PC-9 (cell line): ENCODE measurements around the gene OTULIN. TPM values are rescaled to one million over a fixed set of nuclear protein-coding genes. Genes with fewer than 3 reads are reported as not detected.

Experiments used
- BruUV-seq: library from RNA; stranded (reverse); fragments of 400-500 nt; replicated peaks from 2 replicates; lab custom pipeline; 2021; lab: Mats Ljungman, UMichigan
- CTCF ChIA-PET: fragments of 300-600 bp; sonication (Branson Sonifier 250); formaldehyde crosslinking; loops from one replicate; lab custom pipeline; 2022; ENCODE audit warnings: antibody characterized with exemption; lab: Charles Lee
- POLR2A ChIA-PET: fragments of 300-600 bp; sonication (Branson Sonifier 250); formaldehyde crosslinking; loops from one replicate; lab custom pipeline; 2022; ENCODE audit warnings: antibody characterized with exemption; ENCODE audit not compliant: unreplicated experiment; lab: Charles Lee
- DNase-seq, 2 experiments: peaks; one replicate each; pipeline versions ENCODE4 v3.0.0 to v3.0.0-alpha.2; 2015 to 2022; ENCODE audit warnings: mixed read lengths in 1 of 2
- H2AFZ ChIP-seq: fragments of 200-600 bp; sonication (generic); 2 replicates; pipeline ENCODE4 v1.8.1; 2017; ENCODE audit warnings: antibody characterized with exemption
- H3F3A ChIP-seq: fragments of 200-600 bp; sonication (generic); 2 replicates; pipeline ENCODE4 v1.8.1; 2017; ENCODE audit warnings: antibody characterized with exemption, mild to moderate bottlenecking, low read depth; ENCODE audit not compliant: insufficient read depth
- H3K27ac ChIP-seq: fragments of 200-600 bp; sonication (generic); 2 replicates; pipeline ENCODE4 v1.6.1; 2016; ENCODE audit warnings: mixed run types
- H3K27me3 ChIP-seq: fragments of 200-600 bp; sonication (generic); 2 replicates; pipeline ENCODE4 v1.6.1; 2016; ENCODE audit warnings: low read depth, mixed run types; ENCODE audit not compliant: insufficient read depth
- H3K36me3 ChIP-seq: fragments of 200-600 bp; sonication (generic); 2 replicates; pipeline ENCODE4 v1.6.1; 2016; ENCODE audit warnings: low read depth, mixed run types
- H3K4me1 ChIP-seq: fragments of 200-600 bp; sonication (generic); replicated peaks from 2 replicates; pipeline ENCODE4 v1.6.1; 2016; ENCODE audit warnings: mixed run types; ENCODE audit not compliant: insufficient read depth
- H3K4me2 ChIP-seq: fragments of 200-600 bp; sonication (generic); 2 replicates; pipeline ENCODE4 v1.6.1; 2017; ENCODE audit warnings: mixed run types
- H3K4me3 ChIP-seq: fragments of 200-600 bp; sonication (generic); 2 replicates; pipeline ENCODE4 v1.6.1; 2016; ENCODE audit warnings: mixed run types
- H3K79me2 ChIP-seq: fragments of 200-600 bp; sonication (generic); 2 replicates; pipeline ENCODE4 v1.6.1; 2017; ENCODE audit warnings: low read depth, mixed run types
- H3K9me2 ChIP-seq: fragments of 200-600 bp; sonication (generic); 2 replicates; pipeline ENCODE4 v1.8.1; 2017; ENCODE audit warnings: mild to moderate bottlenecking; ENCODE audit not compliant: insufficient read depth
- H3K9me3 ChIP-seq: fragments of 200-600 bp; sonication (generic); 2 replicates; pipeline ENCODE4 v1.8.1; 2016; ENCODE audit warnings: low read depth; ENCODE audit not compliant: insufficient read depth
- H4K20me1 ChIP-seq: fragments of 200-600 bp; sonication (generic); 2 replicates; pipeline ENCODE4 v1.8.1; 2017; ENCODE audit not compliant: insufficient read depth
- CTCF ChIP-seq: fragments of 200-600 bp; sonication (generic); conservative IDR thresholded peaks from 2 replicates; pipeline ENCODE4 v1.6.1; 2017; ENCODE audit warnings: mixed run types, antibody characterized with exemption, mild to moderate bottlenecking, moderate library complexity
- EZH2 ChIP-seq: fragments of 200-600 bp; sonication (generic); IDR thresholded peaks from 2 replicates; pipeline ENCODE4 v1.8.0; 2017; ENCODE audit warnings: antibody characterized with exemption, low read depth
- intact Hi-C: fragments of 100-400 bp; cut with micrococcal nuclease; formaldehyde crosslinking; loops from one replicate; pipeline ENCODE4 v1.10.0; 2022; ENCODE audit not compliant: unreplicated experiment
- total RNA-seq: library from RNA; stranded (reverse); gene quantifications from 2 replicates; pipeline ENCODE4 v1.2.3, GENCODE V29; 2021

The OTULIN gene
- total RNA-seq, 1 experiment from 2014 or later, result 77.2 TPM

- H3K27ac ChIP-seq, result no peak overlapping the region
- no peaks in the 10 kb centered on the region for H3K4me1 ChIP-seq
- H3F3A ChIP-seq, result no peaks in the 10 kb centered on the region
- H3K9me3 ChIP-seq, result no peaks in the 10 kb centered on the region
- no peak overlapping the region for H3K4me2 ChIP-seq
- H2AFZ ChIP-seq, result no peak overlapping the region
- H3K4me3 ChIP-seq, result no peak overlapping the region
- ChIA-PET POLR2A (no interaction called here), CTCF (no interaction called here)
- H3K36me3 ChIP-seq, result peaks cover 62% of the 10 kb centered on the region
- BruUV-seq, result no TSS peak
- H3K27me3 ChIP-seq, result no peaks in the 10 kb centered on the region
- TF ChIP-seq EZH2 (no peak), CTCF (no peak)
- H3K79me2 ChIP-seq, result no peaks in the 10 kb centered on the region
- no peak for DNase-seq
- intact Hi-C loops, result no loop called here
- peaks cover 6% of the 10 kb centered on the region; the same call in 1 of the 2 replicates for H4K20me1 ChIP-seq
- no peaks in the 10 kb centered on the region for H3K9me2 ChIP-seq
These were observed 28.6 kb downstream of the OTULIN start for GRCh38 chr5:14693070-14693469.

GRCh38 chr5:14695152-14695551 lies 30.6 kb downstream of the OTULIN start:
- H3K36me3 ChIP-seq, result peaks cover 43% of the 10 kb centered on the region
- POLR2A ChIA-PET, result no interaction called here
- H3K4me3 ChIP-seq, result no peak overlapping the region
- H3K27me3 ChIP-seq, result no peaks in the 10 kb centered on the region
- H2AFZ ChIP-seq, result no peak overlapping the region
- CTCF ChIA-PET, result no interaction called here
- no peaks in the 10 kb centered on the region for H3K9me2 ChIP-seq
- H3K4me1 ChIP-seq, result no peaks in the 10 kb centered on the region
- no peaks in the 10 kb centered on the region for H3F3A ChIP-seq
- intact Hi-C loops, result no loop called here
- no TSS peak for BruUV-seq
- no peak overlapping the region for H3K4me2 ChIP-seq
- no peaks in the 10 kb centered on the region for H3K79me2 ChIP-seq
- H3K9me3 ChIP-seq, result no peaks in the 10 kb centered on the region
- DNase-seq, result no peak
- H4K20me1 ChIP-seq, result peaks cover 6% of the 10 kb centered on the region; the same call in 1 of the 2 replicates
- TF ChIP-seq EZH2 (no peak), CTCF (no peak)
- H3K27ac ChIP-seq, result no peak overlapping the region

- H3K79me2 ChIP-seq, result no peaks in the 10 kb centered on the region
- no peaks in the 10 kb centered on the region for H3F3A ChIP-seq
- peaks cover 4% of the 10 kb centered on the region; the same call in 1 of the 2 replicates for H4K20me1 ChIP-seq
- H3K27me3 ChIP-seq, result no peaks in the 10 kb centered on the region
- no peak overlapping the region for H3K4me3 ChIP-seq
- peaks cover 38% of the 10 kb centered on the region; the same call in 1 of the 2 replicates for H3K36me3 ChIP-seq
- H3K4me2 ChIP-seq, result no peak overlapping the region
- no peaks in the 10 kb centered on the region for H3K4me1 ChIP-seq
- no peak for TF ChIP-seq CTCF
- TF ChIP-seq EZH2, result no peak
- no TSS peak for BruUV-seq
- no peak overlapping the region for H3K27ac ChIP-seq
- CTCF ChIA-PET, result interaction anchor here (0.6 kb wide), 1 partner anchor 11 kb away, joined by 4 read pairs; no protein-coding TSS in a partner anchor
- POLR2A ChIA-PET, result no interaction called here
- no peaks in the 10 kb centered on the region for H3K9me2 ChIP-seq
- no peaks in the 10 kb centered on the region for H3K9me3 ChIP-seq
- H2AFZ ChIP-seq, result no peak overlapping the region
- no peak for DNase-seq
- intact Hi-C loops, result no loop called here
These were observed 31.5 kb downstream of the OTULIN start for GRCh38 chr5:14696057-14696456.
